Fibroblast of lung (primary cell): ENCODE results near the gene PODN. TPM values are rescaled to one million over a fixed set of nuclear protein-coding genes. Genes with fewer than 3 reads are reported as not detected.

Experiments used
- DNase-seq, 2 donors: peaks; one replicate each; pipeline versions ENCODE4 v3.0.0 to v3.0.0-alpha.2; 2010; ENCODE audit warnings: low read depth in 2 of 2
- H2AFZ ChIP-seq: 2 replicates; pipeline ENCODE4 v1.5.1; 2012; ENCODE audit warnings: low read length, control low read depth, inconsistent platforms
- H3K27ac ChIP-seq: 2 replicates; pipeline ENCODE4 v1.5.1; 2011; ENCODE audit warnings: low read length, control low read depth; ENCODE audit not compliant: insufficient read depth
- H3K27me3 ChIP-seq: 2 replicates; pipeline ENCODE4 v1.5.1; 2011; ENCODE audit warnings: mild to moderate bottlenecking, low read length; ENCODE audit not compliant: control insufficient read depth, insufficient read depth
- H3K36me3 ChIP-seq: 2 replicates; pipeline ENCODE4 v1.5.1; 2011; ENCODE audit warnings: low read length; ENCODE audit not compliant: control insufficient read depth, insufficient read depth
- H3K4me1 ChIP-seq: 2 replicates; pipeline ENCODE4 v1.5.1; 2011; ENCODE audit warnings: low read length; ENCODE audit not compliant: control insufficient read depth, insufficient read depth; ENCODE audit errors: extremely low read depth
- H3K4me2 ChIP-seq: 2 replicates; pipeline ENCODE4 v1.5.1; 2011; ENCODE audit warnings: low read length, control low read depth; ENCODE audit not compliant: insufficient read depth; ENCODE audit errors: extremely low read depth
- H3K4me3 ChIP-seq, 4 experiments: fragments of 200-600 bp in 1 of 4; sonication (generic) in 1 of 4; replicated peaks in 1 of 4; 2 replicates each; pipeline ENCODE4 v1.5.1; 2011 to 2016; ENCODE audit warnings: low read length in 4 of 4, low read depth in 3 of 4, mild to moderate bottlenecking in 3 of 4, control low read depth in 2 of 4, inconsistent platforms in 1 of 4, mixed read lengths in 1 of 4; ENCODE audit not compliant: insufficient read depth in 1 of 4; ENCODE audit errors: control extremely low read depth in 1 of 4
- H3K79me2 ChIP-seq: 2 replicates; pipeline ENCODE4 v1.5.1; 2012; ENCODE audit warnings: mild to moderate bottlenecking, low read length, inconsistent platforms; ENCODE audit not compliant: control insufficient read depth, insufficient read depth
- H3K9ac ChIP-seq: 2 replicates; pipeline ENCODE4 v1.5.1; 2011; ENCODE audit warnings: mild to moderate bottlenecking, low read length, control low read depth; ENCODE audit not compliant: insufficient read depth
- H3K9me3 ChIP-seq: 2 replicates; pipeline ENCODE4 v1.5.1; 2012; ENCODE audit warnings: low read depth, low read length; ENCODE audit not compliant: control insufficient read depth, insufficient read depth
- H4K20me1 ChIP-seq: 2 replicates; pipeline ENCODE4 v1.5.1; 2011; ENCODE audit warnings: low read length; ENCODE audit not compliant: control insufficient read depth, insufficient read depth; ENCODE audit errors: extremely low read depth
- CTCF ChIP-seq, 2 donors: IDR thresholded peaks in 1 of 2; conservative IDR thresholded peaks in 1 of 2; 1 replicate in 1 of 2; 2 replicates in 1 of 2; pipeline ENCODE4 v1.5.1; 2011 to 2012; ENCODE audit warnings: low read length in 2 of 2, control low read depth in 1 of 2, inconsistent platforms in 1 of 2, low read depth in 1 of 2, mild to moderate bottlenecking in 1 of 2
- EZH2 ChIP-seq: IDR thresholded peaks from 2 replicates; pipeline ENCODE4 v1.5.1; 2012; ENCODE audit warnings: low read length, control low read depth, mild to moderate bottlenecking; ENCODE audit errors: missing control alignments
- polyA plus RNA-seq, 2 donors: library from polyadenylated mRNA; depleted of rRNA in 1 of 2; stranded (reverse) in 1 of 2; unstranded in 1 of 2; fragments of >200 nt; gene quantifications; 2 replicates each; pipeline ENCODE4 v1.2.1, GENCODE V29; 2011 to 2012; ENCODE audit warnings: missing spikeins in 1 of 2
- total RNA-seq: library from RNA; depleted of rRNA; stranded (reverse); fragments of >200 nt; gene quantifications from 2 replicates; pipeline ENCODE4 v1.2.1, GENCODE V29; 2014

Gene PODN
- total and polyA plus RNA-seq, 2 donors (not counting 1 experiment from before 2014, with no cell fraction given), result 31.6 to 49.7 TPM

- TF ChIP-seq EZH2 (no peak), CTCF (conservative IDR thresholded peaks at IDR 0.05 in 1 of 2, IDR thresholded peaks at IDR 0.05 in 1 of 2; ENCODE audit: low read depth in 1 of 2, low read length in 2 of 2) (no peak)
- Histone ChIP-seq H3K9me3 (no peaks in the 10 kb centered on the region), H3K27me3 (no peaks in the 10 kb centered on the region), H4K20me1 (no peaks in the 10 kb centered on the region), H3K4me1 (peaks cover 15% of the 10 kb centered on the region), H3K79me2 (no peaks in the 10 kb centered on the region), H3K27ac (no peak overlapping the region), H3K36me3 (no peaks in the 10 kb centered on the region), H2AFZ (no peak overlapping the region), H3K9ac (no peak overlapping the region), H3K4me3 (no peak overlapping the region), H3K4me2 (no peak overlapping the region)
- DNase-seq, result no peak
Measured at GRCh38 chr1:53116933-53117600, 55.1 kb downstream of the PODN start.

- H3K4me1 ChIP-seq, result peaks cover 19% of the 10 kb centered on the region
Measured at GRCh38 chr1:53117836-53118235, 55.8 kb downstream of the PODN start.

GRCh38 chr1:53120659-53121058, 58.6 kb downstream of the PODN start:
- no peaks in the 10 kb centered on the region for H4K20me1 ChIP-seq
- H2AFZ ChIP-seq, result no peak overlapping the region
- no peak overlapping the region for H3K4me3 ChIP-seq
- H3K9me3 ChIP-seq, result no peaks in the 10 kb centered on the region
- TF ChIP-seq EZH2 (no peak), CTCF (conservative IDR thresholded peaks at IDR 0.05 in 1 of 2, IDR thresholded peaks at IDR 0.05 in 1 of 2; ENCODE audit: low read depth in 1 of 2, low read length in 2 of 2) (no peak)
- no peak overlapping the region for H3K4me2 ChIP-seq
- no peak for DNase-seq
- H3K27ac ChIP-seq, result no peak overlapping the region
- no peaks in the 10 kb centered on the region for H3K36me3 ChIP-seq
- H3K9ac ChIP-seq, result no peak overlapping the region
- peaks cover 24% of the 10 kb centered on the region for H3K4me1 ChIP-seq
- no peaks in the 10 kb centered on the region for H3K27me3 ChIP-seq
- no peaks in the 10 kb centered on the region for H3K79me2 ChIP-seq

More at GRCh38 chr1:53117836-53118235, 55.8 kb downstream of the PODN start:
- Histone ChIP-seq H3K9me3 (no peaks in the 10 kb centered on the region), H3K9ac (no peak overlapping the region), H2AFZ (no peak overlapping the region), H3K4me2 (no peak overlapping the region), H3K79me2 (no peaks in the 10 kb centered on the region), H3K36me3 (no peaks in the 10 kb centered on the region), H3K27me3 (no peaks in the 10 kb centered on the region), H3K4me3 (no peak overlapping the region), H3K27ac (no peak overlapping the region), H4K20me1 (no peaks in the 10 kb centered on the region)
- TF ChIP-seq EZH2, result no peak
- no peak for TF ChIP-seq CTCF (conservative IDR thresholded peaks at IDR 0.05 in 1 of 2, IDR thresholded peaks at IDR 0.05 in 1 of 2; ENCODE audit: low read depth in 1 of 2, low read length in 2 of 2)
- no peak for DNase-seq
